GM12874 (cell line): ENCODE data around the gene KCNK3.

ENCODE experiments used
- CTCF ChIP-seq: IDR thresholded peaks from 2 replicates; pipeline ENCODE4 v1.5.1; 2011; ENCODE audit warnings: low read depth, mild to moderate bottlenecking, control low read depth, low read length, moderate library complexity; ENCODE audit not compliant: insufficient read depth

KCNK3 gene

GRCh38 chr2:26731714-26732113, 39.2 kb downstream of the KCNK3 start:
- TF ChIP-seq CTCF = no peak

- TF ChIP-seq CTCF = no peak
These were observed 39.9 kb downstream of the KCNK3 start for GRCh38 chr2:26732446-26732845.

GRCh38 chr2:26733413-26733812, 40.9 kb downstream of the KCNK3 start:
- TF ChIP-seq CTCF = no peak

GRCh38 chr2:26735097-26735496, 42.6 kb downstream of the KCNK3 start:
- no peak for TF ChIP-seq CTCF

- TF ChIP-seq CTCF = no peak
These were observed 43.5 kb downstream of the KCNK3 start for GRCh38 chr2:26735883-26736588.

GRCh38 chr2:26737221-26737620, 44.7 kb downstream of the KCNK3 start:
- no peak for TF ChIP-seq CTCF

- no peak for TF ChIP-seq CTCF
These were observed 46.0 kb downstream of the KCNK3 start for GRCh38 chr2:26738481-26738880.
